Jurkat, Clone E6-1 (cell line): ENCODE results near the gene KLK12.

ENCODE experiments used
- DNase-seq: peaks from one replicate; pipeline ENCODE4 v3.0.0-alpha.2; 2011; ENCODE audit warnings: low read depth, low spot score
- H3K4me3 ChIP-seq: 2 replicates; pipeline ENCODE4 v1.5.1; 2011; ENCODE audit warnings: mild to moderate bottlenecking, low read length, control low read depth, moderate library complexity

Gene KLK12

GRCh38 chr19:51020988-51021651 lies 13.7 kb downstream of the KLK12 start:
- DNase-seq = peak; percentile 9
- H3K4me3 ChIP-seq = no peak overlapping the region

DNA sequence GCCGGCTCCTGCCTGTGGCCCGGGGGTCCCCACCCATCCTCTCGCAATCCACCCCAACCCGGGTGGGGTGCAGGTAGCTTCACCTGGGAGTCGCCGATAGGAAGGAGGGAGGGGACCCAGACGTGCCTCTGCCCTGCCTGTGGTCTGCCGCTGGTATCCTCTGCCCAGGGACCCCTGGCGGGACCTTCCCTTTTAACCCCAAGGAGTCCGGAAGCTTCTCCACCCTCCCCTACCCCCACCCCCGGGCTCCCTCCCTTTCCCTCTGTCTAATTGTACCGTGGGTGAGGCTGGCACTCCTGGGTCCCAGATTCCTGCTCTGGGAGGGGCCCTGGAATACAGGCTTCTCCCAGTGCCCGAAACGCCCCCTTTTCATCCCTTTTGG lies 15.3 kb downstream of the KLK12 start, which contains the start of gene KLK10:
Gene KLK10 (minus strand): TSS at position 166 of the 382 bp plus-strand sequence. CDS start 579 bp downstream, outside the sequence.
- no peak for DNase-seq
- H3K4me3 ChIP-seq = no peak within 1 kb of the TSS

GRCh38 chr19:51018745-51019543 lies 15.9 kb downstream of the KLK12 start:
- DNase-seq = no peak
- no peak overlapping the region for H3K4me3 ChIP-seq

GRCh38 chr19:51016798-51017683 lies 17.8 kb downstream of the KLK12 start:
- H3K4me3 ChIP-seq = no peak overlapping the region
- peak; percentile 28 for DNase-seq

DNA sequence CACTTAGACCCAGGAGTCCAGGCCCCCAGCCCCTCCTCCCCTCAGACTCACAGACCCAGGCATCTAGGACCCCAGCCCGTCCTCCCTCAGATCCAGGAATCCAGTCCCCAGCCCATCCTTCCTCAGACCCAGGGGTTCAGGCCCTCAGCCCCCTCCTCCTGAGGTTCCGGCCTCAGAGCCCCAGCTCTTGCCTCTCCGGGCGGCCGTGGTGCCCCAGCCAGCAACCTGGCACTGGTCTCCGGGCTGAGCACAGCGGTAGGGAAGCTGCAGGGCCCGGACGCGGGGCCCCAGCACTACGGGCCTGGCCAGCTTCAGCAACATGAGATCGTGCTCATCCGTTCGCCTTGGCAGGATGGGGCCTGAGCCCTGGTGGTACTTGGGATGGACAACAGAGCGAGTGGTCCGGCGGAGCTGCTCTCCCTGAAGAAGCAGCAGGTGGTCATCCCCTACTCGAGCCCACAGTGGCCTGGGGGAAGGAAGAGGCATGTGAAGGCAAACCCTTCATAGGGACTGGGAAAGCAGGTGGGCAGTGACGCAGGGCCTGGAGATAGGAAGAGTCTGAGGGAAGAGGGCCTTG lies 19.0 kb downstream of the KLK12 start:
- no peak for DNase-seq
- H3K4me3 ChIP-seq = no peak overlapping the region

DNA sequence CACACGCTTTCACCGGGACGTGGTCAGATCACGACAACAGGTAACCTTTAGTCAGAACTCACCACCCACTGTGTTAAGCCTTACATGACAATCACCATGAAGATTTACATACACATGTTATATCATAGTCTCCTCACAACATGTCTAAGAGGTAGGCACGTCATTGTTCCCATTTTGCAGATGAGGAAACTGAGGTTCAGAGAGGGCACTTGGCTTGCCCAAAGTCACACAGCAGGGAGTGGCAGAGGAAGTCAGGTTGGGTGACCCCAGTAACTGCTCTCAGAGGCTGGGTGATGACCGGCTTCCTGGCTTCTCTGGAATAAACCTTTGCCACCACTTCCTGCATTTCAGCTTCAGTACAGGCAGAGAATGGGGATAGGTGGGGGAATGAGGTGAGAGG lies 20.6 kb downstream of the KLK12 start:
- H3K4me3 ChIP-seq = no peak overlapping the region

DNA sequence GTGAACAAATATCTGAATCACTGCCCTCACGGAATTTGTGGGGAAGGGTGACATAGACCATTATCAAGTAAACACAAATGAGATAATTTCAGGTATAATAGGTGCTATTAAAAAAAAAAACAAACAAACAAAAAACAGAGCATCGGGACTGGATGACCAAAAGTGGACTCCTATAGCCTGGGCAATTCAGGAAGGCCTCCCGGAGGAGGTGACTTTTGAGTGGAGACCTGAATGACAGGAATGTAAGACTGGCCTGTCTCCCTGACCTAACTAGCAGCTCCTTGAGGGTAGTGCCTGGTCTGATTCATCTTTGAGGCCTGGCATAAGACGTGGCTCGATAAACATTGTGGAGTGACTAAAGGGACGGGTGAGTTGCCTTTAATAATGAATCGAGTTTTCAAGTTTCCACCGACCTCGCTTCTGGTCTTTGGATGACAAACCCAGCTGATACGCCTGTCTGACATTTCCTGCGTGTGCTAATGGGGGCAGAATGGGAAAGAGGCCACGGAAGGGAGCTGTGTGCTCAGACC lies 22.1 kb downstream of the KLK12 start:
- H3K4me3 ChIP-seq = no peak overlapping the region
- no peak for DNase-seq

More for the DNA sequence above, 20.6 kb downstream of the KLK12 start:
- DNase-seq = peak; percentile 5

- no peak overlapping the region for H3K4me3 ChIP-seq
- DNase-seq = no peak
Measured at GRCh38 chr19:51010066-51010795, 24.6 kb downstream of the KLK12 start.

GRCh38 chr19:51009061-51009891 lies 25.5 kb downstream of the KLK12 start:
- no peak for DNase-seq
- no peak overlapping the region for H3K4me3 ChIP-seq

GRCh38 chr19:51007488-51007887 lies 27.3 kb downstream of the KLK12 start:
- no peak for DNase-seq
- H3K4me3 ChIP-seq = no peak overlapping the region

DNA sequence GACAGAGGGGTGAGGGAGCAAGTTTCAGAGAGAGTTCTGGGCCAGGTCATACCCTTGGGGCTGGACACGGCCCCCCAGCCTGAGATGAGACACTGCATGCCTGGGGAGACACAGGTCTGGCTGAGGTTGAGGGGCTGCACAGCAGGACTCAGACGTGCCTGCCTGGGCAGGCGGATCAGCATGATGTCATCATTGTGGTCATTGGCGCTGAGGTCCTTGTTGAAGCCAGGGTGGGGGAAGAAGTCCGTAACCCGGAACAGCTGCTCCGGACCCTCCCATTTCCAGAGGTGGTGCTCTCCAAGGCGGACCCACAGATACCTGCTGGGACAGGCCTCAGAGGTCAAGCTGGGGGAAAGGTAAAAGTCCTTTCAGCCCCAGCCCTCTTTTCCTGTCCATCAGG lies 28.4 kb downstream of the KLK12 start:
- no peak overlapping the region for H3K4me3 ChIP-seq
- no peak for DNase-seq

GRCh38 chr19:51005248-51005647 lies 29.6 kb downstream of the KLK12 start:
- no peak overlapping the region for H3K4me3 ChIP-seq
- no peak for DNase-seq

- no peak overlapping the region for H3K4me3 ChIP-seq
- no peak for DNase-seq
Measured at GRCh38 chr19:51003316-51003715, 31.5 kb downstream of the KLK12 start.

GRCh38 chr19:51002542-51003311 lies 32.1 kb downstream of the KLK12 start:
- no peak overlapping the region for H3K4me3 ChIP-seq
- DNase-seq = peak; percentile 27

DNA sequence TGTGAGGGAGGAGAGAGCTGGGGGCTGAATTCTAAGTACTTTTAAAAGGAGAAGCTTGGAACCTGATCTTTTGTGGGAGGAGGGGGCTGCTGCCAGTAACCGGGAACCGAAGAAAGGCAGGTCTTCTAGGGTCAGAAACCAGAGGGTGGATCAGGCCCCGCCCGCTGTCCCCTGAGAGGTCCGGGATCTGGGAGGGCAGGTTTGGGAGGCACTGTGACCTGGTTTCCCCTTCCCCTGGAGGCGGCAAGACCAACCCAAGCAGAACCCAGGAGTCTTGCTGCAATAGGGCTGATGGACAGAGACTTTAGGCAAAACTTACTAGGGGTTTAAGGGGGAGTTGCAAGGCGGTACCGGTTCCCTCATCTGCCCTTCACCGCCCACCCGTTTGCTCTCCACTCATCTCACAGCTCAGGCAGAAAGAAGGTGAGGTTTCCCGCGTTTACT lies 32.7 kb downstream of the KLK12 start:
- DNase-seq = no peak
- H3K4me3 ChIP-seq = no peak overlapping the region

DNA sequence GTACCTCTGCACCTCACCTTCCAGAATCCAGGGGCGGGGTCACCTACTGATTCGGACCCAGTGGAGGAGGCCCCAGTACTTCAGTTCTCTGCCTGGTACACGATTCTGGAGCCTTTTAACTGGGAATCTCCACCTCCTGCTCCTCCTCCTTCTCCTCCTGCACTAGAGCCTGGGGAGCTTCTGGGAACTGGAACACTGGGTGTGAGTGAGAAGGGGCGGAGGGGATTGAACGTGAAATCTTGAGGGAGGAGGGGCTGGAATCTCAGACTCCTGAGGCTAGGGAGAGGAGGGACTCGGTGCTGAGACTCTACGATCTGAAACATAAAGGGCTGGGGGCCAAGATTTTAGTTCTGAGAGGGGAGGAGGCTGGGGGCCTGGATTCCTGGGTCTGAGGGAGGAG lies 33.3 kb downstream of the KLK12 start, which contains the start of gene KLK8:
Gene KLK8 (minus strand): TSS at position 90 of the 400 bp plus-strand sequence. CDS start 437 bp downstream, outside the sequence.
- H3K4me3 ChIP-seq = no peak within 1 kb of the TSS
- no peak for DNase-seq

- no peak for DNase-seq
- no peak overlapping the region for H3K4me3 ChIP-seq
Measured at GRCh38 chr19:51000981-51001380, 33.8 kb downstream of the KLK12 start.
